ENCODE data around the gene B3GALNT2.

The B3GALNT2 gene

GRCh38 chr1:235409042-235409820 is 95.0 kb downstream of the B3GALNT2 start:
- FAIRE-seq (peak; percentile 76), DNase-seq (ENCODE audit: insufficient read length, low spot score) (no peak)
- TF ChIP-seq, protein P1, sequence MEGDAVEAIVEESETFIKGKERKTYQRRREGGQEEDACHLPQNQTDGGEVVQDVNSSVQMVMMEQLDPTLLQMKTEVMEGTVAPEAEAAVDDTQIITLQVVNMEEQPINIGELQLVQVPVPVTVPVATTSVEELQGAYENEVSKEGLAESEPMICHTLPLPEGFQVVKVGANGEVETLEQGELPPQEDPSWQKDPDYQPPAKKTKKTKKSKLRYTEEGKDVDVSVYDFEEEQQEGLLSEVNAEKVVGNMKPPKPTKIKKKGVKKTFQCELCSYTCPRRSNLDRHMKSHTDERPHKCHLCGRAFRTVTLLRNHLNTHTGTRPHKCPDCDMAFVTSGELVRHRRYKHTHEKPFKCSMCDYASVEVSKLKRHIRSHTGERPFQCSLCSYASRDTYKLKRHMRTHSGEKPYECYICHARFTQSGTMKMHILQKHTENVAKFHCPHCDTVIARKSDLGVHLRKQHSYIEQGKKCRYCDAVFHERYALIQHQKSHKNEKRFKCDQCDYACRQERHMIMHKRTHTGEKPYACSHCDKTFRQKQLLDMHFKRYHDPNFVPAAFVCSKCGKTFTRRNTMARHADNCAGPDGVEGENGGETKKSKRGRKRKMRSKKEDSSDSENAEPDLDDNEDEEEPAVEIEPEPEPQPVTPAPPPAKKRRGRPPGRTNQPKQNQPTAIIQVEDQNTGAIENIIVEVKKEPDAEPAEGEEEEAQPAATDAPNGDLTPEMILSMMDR (IDR thresholded peaks at IDR 0.05; ENCODE audit: insufficient read depth, missing control alignments) = no peak

- no peak for DNase-seq (ENCODE audit: insufficient read length, low spot score)
- TF ChIP-seq, protein P1 (IDR thresholded peaks at IDR 0.05; ENCODE audit: insufficient read depth, missing control alignments) = no peak
- FAIRE-seq = peak; percentile 71
These were observed 95.7 kb downstream of the B3GALNT2 start for GRCh38 chr1:235408503-235408960.

GRCh38 chr1:235407419-235407818 is 96.8 kb downstream of the B3GALNT2 start:
- FAIRE-seq = peak; percentile 53
- TF ChIP-seq, protein P1 (IDR thresholded peaks at IDR 0.05; ENCODE audit: insufficient read depth, missing control alignments) = no peak

DNA sequence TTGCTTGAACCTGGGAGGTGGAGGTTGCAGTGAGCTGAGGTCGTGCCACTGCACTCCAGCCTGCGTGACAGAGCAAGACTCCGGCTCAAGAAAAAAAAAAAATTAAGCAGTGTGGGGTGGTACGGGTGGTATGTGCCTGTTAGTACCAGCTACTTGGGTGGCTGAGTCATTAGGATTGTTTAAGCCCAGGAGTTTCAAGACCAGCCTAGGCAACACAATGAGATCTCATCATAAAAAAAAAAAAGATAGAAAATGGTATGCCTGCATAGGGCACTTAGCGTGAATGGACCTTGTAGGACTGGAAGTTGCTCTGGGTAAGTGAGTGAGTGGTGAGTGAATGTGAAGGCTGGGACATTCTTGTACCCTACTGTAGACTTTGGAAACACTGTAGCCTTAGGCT is 100.1 kb downstream of the B3GALNT2 start:
- DNase-seq (ENCODE audit: insufficient read length, low spot score) = no peak
- FAIRE-seq = no peak
- TF ChIP-seq, protein P1 (IDR thresholded peaks at IDR 0.05; ENCODE audit: insufficient read depth, missing control alignments) = no peak

More at GRCh38 chr1:235407419-235407818, 96.8 kb downstream of the B3GALNT2 start:
- DNase-seq (ENCODE audit: insufficient read length, low spot score) = no peak

- TF ChIP-seq, protein P1 (IDR thresholded peaks at IDR 0.05; ENCODE audit: insufficient read depth, missing control alignments) = no peak
- DNase-seq (ENCODE audit: insufficient read length, low spot score) (no peak), FAIRE-seq (no peak)
These were observed 100.7 kb downstream of the B3GALNT2 start for GRCh38 chr1:235403593-235403992.

- peak; percentile 35 for FAIRE-seq
- no peak for DNase-seq (ENCODE audit: insufficient read length, low spot score)
- TF ChIP-seq, protein P1 (IDR thresholded peaks at IDR 0.05; ENCODE audit: insufficient read depth, missing control alignments) = no peak
These were observed 101.6 kb downstream of the B3GALNT2 start for GRCh38 chr1:235402457-235403200.

Measured in D721Med (cell line).